Activated CD4-positive, CD25-positive, alpha-beta regulatory T cell (primary cell): Measurements from ENCODE around the gene XAB2.

ENCODE experiments used
- DNase-seq, 4 experiments: peaks; one replicate each; lab custom pipeline; 2025; lab: John Stamatoyannopoulos, UW

Gene XAB2

GRCh38 chr19:7629347-7630054 lies at the start of gene XAB2, which contains the start of gene PET100:
Gene XAB2 (minus strand): TSS chr19:7629545. CDS start chr19:7629527, 18 bp downstream.
Gene PET100 (plus strand): TSS chr19:7629793. CDS start chr19:7629834, 41 bp downstream.
- peak; percentile 85 to 91 (median 87) for DNase-seq

- no peak for DNase-seq
Observed at GRCh38 chr19:7677669-7678311, 48.4 kb upstream of the XAB2 start.

GRCh38 chr19:7676854-7677253 lies 47.5 kb upstream of the XAB2 start, which contains the start of gene MCEMP1:
Gene MCEMP1 (plus strand): TSS chr19:7677090. CDS start chr19:7677121, 31 bp downstream.
- no peak for DNase-seq

GRCh38 chr19:7676376-7676775 lies 47.0 kb upstream of the XAB2 start:
- DNase-seq: no peak

- DNase-seq: no peak
Observed at GRCh38 chr19:7674010-7675005, 45.0 kb upstream of the XAB2 start.

GRCh38 chr19:7672522-7672921 lies 43.2 kb upstream of the XAB2 start:
- DNase-seq: no peak

- no peak for DNase-seq
Observed at GRCh38 chr19:7670790-7671189, 41.4 kb upstream of the XAB2 start.

- no peak for DNase-seq
Observed at GRCh38 chr19:7670150-7670783, 40.9 kb upstream of the XAB2 start.

- DNase-seq: no peak
Observed at GRCh38 chr19:7669641-7670040, 40.3 kb upstream of the XAB2 start.

GRCh38 chr19:7668842-7669241 lies 39.5 kb upstream of the XAB2 start, which contains the start of gene RETN:
Gene RETN (plus strand): TSS chr19:7669049. CDS start chr19:7669327, 278 bp downstream.
- DNase-seq: no peak

GRCh38 chr19:7665076-7665475 lies 35.7 kb upstream of the XAB2 start:
- no peak for DNase-seq

GRCh38 chr19:7663706-7664105 lies 34.4 kb upstream of the XAB2 start:
- DNase-seq: no peak

GRCh38 chr19:7662657-7663056 lies 33.3 kb upstream of the XAB2 start:
- DNase-seq: no peak

- DNase-seq: no peak
Observed at GRCh38 chr19:7661744-7662538, 32.6 kb upstream of the XAB2 start.

GRCh38 chr19:7658219-7658686 lies 28.9 kb upstream of the XAB2 start:
- DNase-seq: no peak

- no peak for DNase-seq
Observed at GRCh38 chr19:7657131-7657751, 27.9 kb upstream of the XAB2 start.

GRCh38 chr19:7655581-7655980 lies 26.2 kb upstream of the XAB2 start:
- no peak for DNase-seq

GRCh38 chr19:7654401-7654800 lies 25.1 kb upstream of the XAB2 start:
- DNase-seq: no peak

- DNase-seq: peak; percentile 59 to 85 (median 70)
Observed at GRCh38 chr19:7652061-7652641, 22.8 kb upstream of the XAB2 start.

- no peak for DNase-seq
Observed at GRCh38 chr19:7650148-7650547, 20.8 kb upstream of the XAB2 start.
